Measurements from ENCODE around the gene GBX2. TPM values are rescaled to one million over a fixed set of nuclear protein-coding genes. Genes with fewer than 3 reads are reported as not detected.

The GBX2 gene
- total RNA-seq, 1 donor from 2014 or later = 6.7 TPM

GRCh38 chr2:236180831-236181453 lies 12.8 kb upstream of the GBX2 start:
- DNase-seq (ENCODE audit: low spot score) = peak; percentile 57

DNA sequence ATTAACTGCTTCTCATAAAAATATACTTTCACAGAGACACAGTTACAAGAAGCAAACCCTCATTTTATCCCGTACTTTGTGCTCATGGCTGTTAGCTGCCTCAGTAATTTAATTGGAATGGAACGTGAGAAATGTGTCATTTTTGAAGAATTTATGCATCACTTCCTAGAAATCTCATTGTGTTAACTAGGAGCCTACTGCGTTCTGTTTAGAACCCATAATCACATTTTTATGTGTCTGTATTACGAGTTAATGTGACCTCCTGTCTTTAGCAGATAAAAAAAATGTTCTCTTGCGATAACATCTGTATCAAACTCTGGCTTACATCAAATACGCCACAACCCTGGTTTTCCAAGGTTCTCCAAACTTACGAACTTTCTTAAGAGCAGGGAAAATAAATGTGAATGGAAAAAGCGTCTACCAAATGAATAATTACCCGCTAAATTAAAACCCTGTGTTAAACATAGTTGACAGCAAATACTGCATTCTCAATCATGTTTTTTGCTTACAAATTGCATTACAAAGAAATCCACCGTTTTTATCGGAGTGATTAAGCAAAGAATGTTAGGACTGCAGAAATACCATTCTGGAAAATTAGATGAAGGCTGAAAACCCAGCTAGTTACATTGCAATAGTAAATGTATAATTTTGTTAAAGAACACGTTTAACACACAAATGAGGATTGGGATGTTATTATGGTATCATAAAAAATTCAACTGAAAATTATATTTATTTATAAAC lies 12.1 kb upstream of the GBX2 start:
- peak; percentile 64 for DNase-seq (ENCODE audit: low spot score)

GRCh38 chr2:236179236-236180075 lies 11.3 kb upstream of the GBX2 start:
- DNase-seq (ENCODE audit: low spot score) = no peak

DNA sequence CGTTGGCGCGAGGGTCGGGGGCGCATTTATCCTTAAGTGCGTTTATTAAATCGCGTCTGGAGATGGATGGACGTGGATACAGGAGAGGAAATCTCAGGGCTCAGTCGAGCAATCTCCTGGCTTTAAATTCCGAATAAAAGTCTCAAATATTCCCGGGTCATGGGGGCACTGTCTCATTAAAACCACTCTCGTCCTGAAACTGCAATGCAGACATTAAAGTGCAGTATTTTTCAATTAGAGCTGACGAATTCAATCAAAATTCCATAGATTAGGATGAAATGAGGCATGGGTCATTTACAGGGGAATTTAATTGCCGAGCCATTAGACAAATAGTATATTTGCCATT lies 10.7 kb upstream of the GBX2 start:
- no peak for DNase-seq (ENCODE audit: low spot score)

- DNase-seq (ENCODE audit: low spot score) = peak; percentile 61
Observed at GRCh38 chr2:236177967-236178889, 10.0 kb upstream of the GBX2 start.

DNA sequence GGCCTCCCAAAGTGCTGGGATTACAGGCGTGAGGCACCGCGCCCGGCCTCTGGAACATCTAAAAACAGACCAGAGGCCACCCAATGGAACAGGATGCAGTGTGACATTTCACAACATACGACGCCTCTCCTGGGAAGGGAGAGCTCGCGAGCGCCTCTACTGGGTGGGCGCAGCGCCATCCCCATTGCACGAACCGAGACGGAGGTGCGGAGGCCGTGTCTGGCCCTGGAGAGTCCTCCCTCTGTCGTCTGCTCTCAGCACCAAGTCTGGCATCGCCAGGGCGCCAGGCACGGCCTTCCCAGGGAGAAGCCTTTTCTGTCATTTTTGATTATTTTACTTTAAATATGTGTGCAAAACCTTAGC lies 9.4 kb upstream of the GBX2 start:
- DNase-seq (ENCODE audit: low spot score) = no peak

- DNase-seq (ENCODE audit: low spot score) = no peak
Observed at GRCh38 chr2:236176951-236177350, 8.8 kb upstream of the GBX2 start.

- DNase-seq (ENCODE audit: low spot score) = no peak
Observed at GRCh38 chr2:236176417-236176816, 8.2 kb upstream of the GBX2 start.

DNA sequence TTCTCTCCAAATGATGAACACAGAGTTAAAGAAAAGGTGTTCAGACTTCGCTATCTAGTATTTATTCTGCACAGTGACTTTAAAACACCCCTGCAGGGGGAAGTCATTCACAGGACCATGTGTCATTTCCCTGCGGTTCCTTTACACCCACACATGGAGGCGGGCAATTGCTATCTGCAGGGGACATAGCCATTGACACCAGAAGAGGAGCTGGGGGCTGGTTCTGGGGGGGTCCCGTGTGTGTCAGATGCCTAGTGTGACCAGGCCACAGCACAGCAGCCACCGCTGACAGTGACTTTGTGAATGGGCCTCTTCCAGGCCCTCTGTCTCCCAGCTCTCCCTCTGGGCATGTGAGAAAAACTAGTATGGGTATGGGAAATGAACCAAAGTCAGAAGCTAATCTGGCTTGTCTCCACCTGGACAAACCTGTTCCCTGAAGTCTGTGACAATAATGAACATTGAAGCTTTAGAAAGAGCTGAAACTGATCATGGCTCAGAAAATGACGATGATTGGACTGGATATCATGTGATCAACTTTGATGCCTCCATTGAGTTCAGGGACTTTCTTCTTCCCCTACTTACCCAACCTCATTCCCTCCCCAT lies 7.5 kb upstream of the GBX2 start:
- DNase-seq (ENCODE audit: low spot score) = no peak

DNA sequence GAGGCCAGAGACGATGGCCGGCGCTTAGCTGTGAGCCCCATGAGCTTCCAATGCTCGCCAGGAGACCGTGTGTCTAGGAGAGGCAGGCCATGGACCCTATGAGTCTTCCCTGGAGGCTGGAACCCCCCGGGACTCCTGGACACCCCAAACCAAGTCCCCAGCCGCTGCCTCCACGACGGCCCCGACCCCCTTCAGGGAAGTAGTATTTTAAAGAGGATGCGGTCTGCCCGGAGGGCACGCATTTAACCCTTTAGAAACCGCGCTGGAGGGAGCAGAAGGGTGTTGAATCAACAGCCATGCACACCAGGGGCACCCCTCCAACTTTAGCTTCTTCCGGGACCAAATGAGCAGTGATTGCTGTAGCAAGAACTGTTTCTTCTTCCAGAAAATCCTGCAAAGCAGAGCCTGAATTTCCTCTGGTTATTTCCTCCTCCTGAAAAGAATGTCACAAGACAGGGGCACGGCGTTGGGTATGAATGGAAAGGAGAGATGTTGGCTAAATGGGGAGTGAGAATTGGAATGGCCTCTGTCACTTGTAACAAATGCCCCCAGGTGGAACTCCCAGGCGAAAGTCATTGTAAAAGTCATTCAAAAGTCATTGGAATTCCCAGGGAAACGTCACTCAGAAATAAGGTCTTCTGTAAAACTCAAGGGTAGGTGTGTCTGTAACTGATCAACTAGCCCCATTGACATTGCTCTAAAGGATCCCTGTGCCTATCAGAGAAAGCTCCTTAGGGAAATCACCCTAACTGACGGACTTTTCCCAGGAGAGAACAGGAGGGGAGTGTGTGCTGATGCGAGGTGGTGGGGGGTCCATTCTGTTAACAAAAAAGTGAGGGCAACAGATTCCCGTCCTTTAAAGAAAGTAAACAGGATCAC lies 5.8 kb upstream of the GBX2 start:
- no peak for DNase-seq (ENCODE audit: low spot score)

GRCh38 chr2:236173036-236173728 lies 5.0 kb upstream of the GBX2 start:
- no peak for DNase-seq (ENCODE audit: low spot score)

DNA sequence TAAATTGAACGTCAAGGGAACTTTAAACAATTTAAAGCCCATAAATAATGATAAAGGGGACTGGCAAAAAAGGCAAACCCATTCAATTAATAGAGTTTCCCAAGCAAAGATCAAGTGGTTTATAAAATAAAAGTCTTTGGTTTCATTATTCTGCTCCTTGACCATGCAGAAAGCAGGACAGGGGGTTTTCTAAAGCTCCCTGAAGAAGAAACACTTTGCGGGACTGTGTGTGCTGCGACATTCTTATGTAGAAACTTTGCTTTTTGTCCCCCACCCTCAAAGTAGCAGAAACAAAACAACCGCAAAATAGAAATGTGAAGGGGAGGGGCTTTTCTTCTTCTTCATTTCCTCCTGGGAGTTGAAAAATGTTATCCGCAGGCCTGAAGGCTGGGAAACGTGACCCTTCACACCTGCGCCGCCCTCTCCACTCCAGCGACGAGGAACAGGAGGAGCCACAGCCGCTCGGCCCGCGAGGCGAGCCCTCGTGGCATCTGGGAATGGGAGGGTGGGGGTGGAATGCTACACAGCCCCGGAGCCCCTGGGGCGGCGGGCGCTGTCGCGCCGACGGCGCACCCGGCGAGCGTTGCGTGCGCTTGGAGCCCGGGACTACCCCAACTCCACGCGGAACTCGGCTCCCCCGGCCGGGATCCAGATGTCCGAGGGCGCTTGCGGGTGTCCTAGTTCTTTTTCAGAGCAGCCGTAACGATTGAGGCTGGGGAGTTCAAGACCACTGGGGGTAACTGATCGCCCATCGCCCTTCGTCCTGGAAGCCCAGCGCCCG lies 4.3 kb upstream of the GBX2 start:
- DNase-seq (ENCODE audit: low spot score) = no peak

DNA sequence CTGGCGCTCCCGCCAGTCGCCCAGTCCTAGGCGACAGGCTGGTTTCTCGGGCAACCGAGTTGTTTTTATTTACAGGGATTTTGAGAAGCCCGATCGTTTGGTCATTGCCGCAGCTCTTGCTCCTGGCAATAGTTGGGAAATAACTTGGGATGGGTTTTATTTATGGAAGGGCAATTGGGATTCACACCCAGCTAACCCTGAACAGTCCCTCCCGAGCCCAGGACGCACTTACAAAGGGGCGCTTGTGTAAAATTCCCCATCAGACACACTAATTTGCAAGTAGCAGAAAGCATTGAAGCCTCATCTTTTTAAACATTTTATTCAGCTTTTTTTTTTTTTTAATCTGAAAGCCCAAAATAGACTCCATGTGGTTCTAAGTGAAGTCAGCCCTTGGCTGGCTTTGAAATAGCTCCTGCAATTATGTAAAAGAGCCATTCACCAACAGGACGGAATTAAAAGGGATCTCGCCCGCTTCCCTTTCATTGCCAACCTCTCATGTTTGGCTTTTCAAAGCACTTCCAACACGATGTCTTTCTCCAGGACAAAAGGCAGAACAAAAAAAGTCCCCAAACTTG lies 3.6 kb upstream of the GBX2 start:
- no peak for DNase-seq (ENCODE audit: low spot score)

GRCh38 chr2:236171181-236171679 lies 3.0 kb upstream of the GBX2 start:
- DNase-seq (ENCODE audit: low spot score) = no peak

GRCh38 chr2:236170590-236171165 lies 2.5 kb upstream of the GBX2 start:
- no peak for DNase-seq (ENCODE audit: low spot score)

- DNase-seq (ENCODE audit: low spot score) = no peak
Observed at GRCh38 chr2:236169741-236170589, 1.8 kb upstream of the GBX2 start.

- no peak for DNase-seq (ENCODE audit: low spot score)
Observed at GRCh38 chr2:236169151-236169721, 1.1 kb upstream of the GBX2 start.
